B cell (primary cell): Measurements from ENCODE around the gene SDHAF2.

Experiments
- EZH2 ChIP-seq: IDR thresholded peaks from 2 replicates; pipeline ENCODE4 v1.6.1; 2012; ENCODE audit warnings: borderline replicate concordance, low read depth, mild to moderate bottlenecking, moderate library complexity, low read length; ENCODE audit not compliant: insufficient read depth, poor library complexity, severe bottlenecking
- TF ChIP-seq, protein P1 (sequence below): fragments of 200-600 bp; IDR thresholded peaks from one replicate; pipeline ENCODE4 v1.8.0; 2022; ENCODE audit warnings: antibody characterized with exemption, mild to moderate bottlenecking

DNA sequence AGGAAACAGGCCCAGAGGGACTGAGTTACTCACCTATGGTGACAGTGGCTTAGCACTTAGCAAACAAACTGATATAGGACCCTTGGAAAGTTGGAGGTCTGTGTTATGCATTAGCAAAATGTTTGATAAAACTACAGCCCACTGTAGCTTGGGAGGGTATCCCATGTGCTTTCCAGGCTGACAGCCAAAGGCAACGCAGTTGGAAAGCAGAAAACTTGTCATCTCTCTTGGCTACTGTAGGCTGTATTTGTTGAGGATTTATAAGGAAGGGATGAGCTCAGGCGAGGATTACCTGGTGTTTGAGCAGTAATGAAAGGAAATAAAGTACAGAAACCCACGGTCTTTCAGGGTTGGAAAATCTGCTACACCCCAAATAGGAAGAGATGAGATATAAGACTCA is 23.8 kb downstream of the SDHAF2 start:
- TF ChIP-seq EZH2: no peak
- TF ChIP-seq, protein P1, sequence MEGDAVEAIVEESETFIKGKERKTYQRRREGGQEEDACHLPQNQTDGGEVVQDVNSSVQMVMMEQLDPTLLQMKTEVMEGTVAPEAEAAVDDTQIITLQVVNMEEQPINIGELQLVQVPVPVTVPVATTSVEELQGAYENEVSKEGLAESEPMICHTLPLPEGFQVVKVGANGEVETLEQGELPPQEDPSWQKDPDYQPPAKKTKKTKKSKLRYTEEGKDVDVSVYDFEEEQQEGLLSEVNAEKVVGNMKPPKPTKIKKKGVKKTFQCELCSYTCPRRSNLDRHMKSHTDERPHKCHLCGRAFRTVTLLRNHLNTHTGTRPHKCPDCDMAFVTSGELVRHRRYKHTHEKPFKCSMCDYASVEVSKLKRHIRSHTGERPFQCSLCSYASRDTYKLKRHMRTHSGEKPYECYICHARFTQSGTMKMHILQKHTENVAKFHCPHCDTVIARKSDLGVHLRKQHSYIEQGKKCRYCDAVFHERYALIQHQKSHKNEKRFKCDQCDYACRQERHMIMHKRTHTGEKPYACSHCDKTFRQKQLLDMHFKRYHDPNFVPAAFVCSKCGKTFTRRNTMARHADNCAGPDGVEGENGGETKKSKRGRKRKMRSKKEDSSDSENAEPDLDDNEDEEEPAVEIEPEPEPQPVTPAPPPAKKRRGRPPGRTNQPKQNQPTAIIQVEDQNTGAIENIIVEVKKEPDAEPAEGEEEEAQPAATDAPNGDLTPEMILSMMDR: no peak
